Activated naive CD8-positive, alpha-beta T cell (primary cell): ENCODE results near the gene NUDT22.

Source experiments
- H3K27ac Mint-ChIP-seq: one replicate; pipeline ENCODE4 v1.8.0; 2021; ENCODE audit warnings: mixed read lengths
- H3K27me3 Mint-ChIP-seq: one replicate; pipeline ENCODE4 v1.8.0; 2021; ENCODE audit warnings: mixed read lengths
- H3K36me3 Mint-ChIP-seq: one replicate; pipeline ENCODE4 v1.8.0; 2021; ENCODE audit warnings: mixed read lengths
- H3K4me1 Mint-ChIP-seq: one replicate; pipeline ENCODE4 v1.8.0; 2021; ENCODE audit warnings: low read depth, mixed read lengths
- H3K4me3 Mint-ChIP-seq: one replicate; pipeline ENCODE4 v1.8.0; 2021; ENCODE audit warnings: mild to moderate bottlenecking, mixed read lengths
- H3K9me3 Mint-ChIP-seq: one replicate; pipeline ENCODE4 v1.8.0; 2021; ENCODE audit warnings: low read depth, mixed read lengths

Gene NUDT22

DNA sequence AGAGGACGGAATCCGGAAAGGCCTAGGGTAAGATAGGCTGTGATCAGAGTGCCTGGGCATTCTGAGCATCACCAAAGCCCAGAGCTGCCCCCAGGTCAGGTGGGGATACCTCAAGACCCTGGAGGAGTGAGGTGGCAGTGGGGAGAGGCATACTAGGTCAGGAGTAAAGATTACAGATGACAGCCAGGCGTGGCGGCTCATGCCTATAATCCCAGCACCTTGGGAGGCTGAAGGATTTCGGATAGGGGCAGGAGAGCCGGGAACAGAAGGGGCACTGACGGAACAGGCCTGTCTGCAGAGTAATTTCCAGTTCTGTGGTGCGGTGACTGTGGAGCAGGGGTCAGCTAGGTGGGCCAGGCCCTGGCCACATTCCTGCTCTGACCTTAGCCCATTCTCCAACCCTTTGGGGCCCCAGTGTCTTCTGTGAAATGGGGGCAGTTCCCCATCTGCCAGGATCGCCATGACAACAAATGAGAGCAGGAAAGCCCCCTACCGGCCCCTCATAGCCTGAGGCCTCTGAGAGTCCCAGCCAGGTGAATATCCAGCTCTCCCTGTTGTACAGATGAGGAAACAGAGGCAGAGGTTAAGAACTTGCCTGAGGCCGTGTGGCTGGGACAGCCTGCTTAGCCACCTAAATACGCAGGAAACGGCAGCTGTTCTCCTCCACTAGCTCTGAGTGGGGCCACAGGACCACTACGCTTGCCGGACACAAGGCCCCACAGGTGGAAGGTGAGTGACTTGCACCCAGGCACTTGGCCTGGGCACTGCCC lies 49.1 kb downstream of the NUDT22 start:
- Mint-ChIP-seq H3K4me3 (no peak overlapping the region), H3K27ac (no peak overlapping the region), H3K9me3 (no peaks in the 10 kb centered on the region), H3K4me1 (peaks cover 3% of the 10 kb centered on the region), H3K36me3 (peaks cover 3% of the 10 kb centered on the region), H3K27me3 (no peaks in the 10 kb centered on the region)

DNA sequence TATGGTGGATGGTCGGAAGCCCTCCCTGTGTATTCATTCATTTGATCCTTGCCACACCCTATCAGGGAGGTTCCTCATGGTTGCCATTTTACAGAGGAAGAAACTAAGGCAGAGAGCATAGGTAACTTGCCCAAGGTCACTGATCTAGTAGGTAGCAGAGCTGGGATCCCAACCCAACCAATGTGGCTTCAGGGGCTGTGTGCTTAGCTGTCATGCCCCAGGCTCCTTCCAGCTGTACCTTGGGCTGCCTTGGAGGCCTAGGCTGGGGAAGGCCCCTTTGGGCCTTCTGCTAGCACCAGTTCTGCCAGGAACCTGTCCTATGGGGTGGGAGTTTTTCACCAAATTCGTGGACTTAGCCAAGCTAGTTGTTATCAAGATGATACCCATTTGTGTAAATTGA lies 49.8 kb downstream of the NUDT22 start:
- Mint-ChIP-seq H3K9me3 (no peaks in the 10 kb centered on the region), H3K36me3 (peaks cover 3% of the 10 kb centered on the region), H3K27me3 (no peaks in the 10 kb centered on the region), H3K4me3 (no peak overlapping the region), H3K27ac (no peak overlapping the region), H3K4me1 (peaks cover 3% of the 10 kb centered on the region)

DNA sequence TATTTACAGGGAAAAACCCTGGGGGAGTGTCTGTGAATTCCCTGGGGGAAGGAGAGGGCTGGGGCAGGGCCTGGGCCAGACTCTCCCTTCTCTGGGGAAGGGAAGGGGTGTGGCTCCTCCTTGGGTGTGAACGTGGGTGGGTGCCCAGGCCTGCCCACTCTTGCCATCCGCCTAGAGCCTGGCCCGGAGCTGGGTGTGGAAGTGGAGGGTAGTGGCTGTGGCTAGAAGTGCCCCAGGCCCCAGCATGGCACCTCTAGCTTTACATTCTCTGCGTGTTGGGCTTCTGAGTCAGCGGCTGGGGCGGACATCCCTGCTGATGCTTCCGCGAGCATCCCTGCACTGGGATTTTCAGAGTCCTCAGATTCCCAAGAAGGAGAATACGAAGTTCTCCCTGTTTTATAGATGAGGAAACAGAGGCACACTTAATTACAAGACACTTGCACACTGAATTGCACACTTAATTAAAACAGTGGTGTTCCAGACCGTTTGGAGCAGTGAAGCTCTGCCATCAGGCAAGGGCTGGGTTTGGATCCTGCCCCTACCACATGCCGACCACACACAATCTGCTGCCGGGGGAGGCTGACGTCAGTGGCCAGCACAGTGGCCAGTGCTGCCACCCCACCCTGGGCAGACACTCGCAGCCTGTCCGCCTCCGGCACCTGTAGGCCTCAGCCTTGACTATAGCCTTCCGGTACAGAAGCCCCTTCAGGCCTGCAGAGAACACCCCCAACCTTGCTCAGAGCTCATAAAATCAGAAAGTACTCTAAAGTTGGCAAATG lies 50.8 kb downstream of the NUDT22 start:
- Mint-ChIP-seq H3K4me1 (peaks cover 3% of the 10 kb centered on the region), H3K4me3 (no peak overlapping the region), H3K27me3 (no peaks in the 10 kb centered on the region), H3K27ac (no peak overlapping the region), H3K36me3 (peaks cover 3% of the 10 kb centered on the region), H3K9me3 (no peaks in the 10 kb centered on the region)

DNA sequence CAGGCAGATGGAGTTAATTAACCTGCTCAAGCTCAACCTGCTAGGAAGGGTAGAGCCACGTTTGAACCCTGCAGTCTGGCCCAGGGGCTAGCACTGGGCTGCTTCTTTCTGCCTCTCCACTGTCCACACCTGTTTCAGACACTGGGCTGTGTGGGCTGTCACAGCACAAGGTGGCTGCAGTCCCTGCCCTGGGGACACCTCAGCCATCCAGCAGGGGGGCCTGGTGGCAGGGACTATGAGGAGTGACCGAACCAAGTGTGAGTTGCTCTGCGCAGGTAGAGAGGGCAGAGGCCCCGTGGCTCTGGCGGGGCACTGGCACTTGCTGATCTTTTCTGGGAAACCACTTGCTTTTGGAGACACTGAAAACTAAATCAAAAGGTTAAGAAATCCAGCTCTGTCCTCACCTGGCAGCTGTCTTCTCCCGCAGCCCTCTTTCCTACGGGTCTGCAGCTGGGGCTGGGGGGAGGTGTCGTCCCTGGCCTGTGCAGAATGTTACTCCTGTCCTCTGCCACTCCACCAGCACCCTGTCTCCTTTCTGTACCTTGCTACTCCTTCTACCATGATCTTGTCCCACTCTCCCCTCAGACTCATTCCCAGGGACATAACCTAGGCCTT lies 52.6 kb downstream of the NUDT22 start:
- Mint-ChIP-seq H3K4me1 (peaks cover 4% of the 10 kb centered on the region), H3K27me3 (no peaks in the 10 kb centered on the region), H3K36me3 (peaks cover 3% of the 10 kb centered on the region), H3K4me3 (no peak overlapping the region), H3K27ac (no peak overlapping the region), H3K9me3 (no peaks in the 10 kb centered on the region)
